Sigmoid colon (tissue), 4 donors: Measurements from ENCODE around the gene TECTA.

Experiments used
- EP300 ChIP-seq, 4 donors: sonication (generic); formaldehyde crosslinking; IDR thresholded peaks; one replicate each; pipeline ENCODE4 v1.6.1; 2017; ENCODE audit warnings: antibody characterized with exemption in 4 of 4
- POLR2A ChIP-seq, 2 donors: fragments of 450-650 bp; IDR thresholded peaks; one replicate each; pipeline ENCODE4 v1.6.1; 2016; ENCODE audit warnings: antibody characterized with exemption in 2 of 2, mild to moderate bottlenecking in 2 of 2, moderate library complexity in 2 of 2
- POLR2AphosphoS5 ChIP-seq, 4 donors: sonication (generic); formaldehyde crosslinking; IDR thresholded peaks; one replicate each; pipeline ENCODE4 v1.6.1; 2017; ENCODE audit warnings: antibody characterized with exemption in 4 of 4
- TF ChIP-seq, protein P1 (sequence below), 4 experiments: fragments of 450-650 bp in 3 of 4; fragments of 200-600 bp in 1 of 4; IDR thresholded peaks; one replicate each; pipeline ENCODE4 v1.5.1; 2016 to 2019; ENCODE audit warnings: antibody characterized with exemption in 4 of 4, mild to moderate bottlenecking in 3 of 4, moderate library complexity in 2 of 4

DNA sequence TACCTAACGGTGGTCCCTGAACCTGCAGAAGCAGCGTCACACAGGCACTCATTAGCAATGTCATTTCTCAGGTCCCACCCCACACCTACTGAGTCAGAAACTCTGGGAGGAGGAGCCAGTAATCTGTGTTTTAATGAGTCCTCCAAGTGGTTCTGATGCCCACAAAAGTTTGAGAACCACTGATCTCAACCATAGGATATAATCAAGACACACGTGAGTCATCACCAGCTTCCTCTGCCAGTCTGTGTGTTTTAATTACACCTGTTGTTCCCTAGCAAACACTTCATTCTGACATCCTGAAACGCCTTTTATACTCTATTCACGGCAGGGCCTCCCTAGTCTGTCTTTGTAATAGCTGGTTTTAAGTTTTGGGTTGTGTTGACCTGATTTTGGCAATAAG lies 5.8 kb downstream of the TECTA start:
- TF ChIP-seq, protein P1, sequence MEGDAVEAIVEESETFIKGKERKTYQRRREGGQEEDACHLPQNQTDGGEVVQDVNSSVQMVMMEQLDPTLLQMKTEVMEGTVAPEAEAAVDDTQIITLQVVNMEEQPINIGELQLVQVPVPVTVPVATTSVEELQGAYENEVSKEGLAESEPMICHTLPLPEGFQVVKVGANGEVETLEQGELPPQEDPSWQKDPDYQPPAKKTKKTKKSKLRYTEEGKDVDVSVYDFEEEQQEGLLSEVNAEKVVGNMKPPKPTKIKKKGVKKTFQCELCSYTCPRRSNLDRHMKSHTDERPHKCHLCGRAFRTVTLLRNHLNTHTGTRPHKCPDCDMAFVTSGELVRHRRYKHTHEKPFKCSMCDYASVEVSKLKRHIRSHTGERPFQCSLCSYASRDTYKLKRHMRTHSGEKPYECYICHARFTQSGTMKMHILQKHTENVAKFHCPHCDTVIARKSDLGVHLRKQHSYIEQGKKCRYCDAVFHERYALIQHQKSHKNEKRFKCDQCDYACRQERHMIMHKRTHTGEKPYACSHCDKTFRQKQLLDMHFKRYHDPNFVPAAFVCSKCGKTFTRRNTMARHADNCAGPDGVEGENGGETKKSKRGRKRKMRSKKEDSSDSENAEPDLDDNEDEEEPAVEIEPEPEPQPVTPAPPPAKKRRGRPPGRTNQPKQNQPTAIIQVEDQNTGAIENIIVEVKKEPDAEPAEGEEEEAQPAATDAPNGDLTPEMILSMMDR (IDR thresholded peaks at IDR 0.05): no peak
- TF ChIP-seq POLR2AphosphoS5 (IDR thresholded peaks at IDR 0.05) (no peak), POLR2A (IDR thresholded peaks at IDR 0.05) (no peak), EP300 (IDR thresholded peaks at IDR 0.05) (no peak)
